NB4 (cell line): ENCODE data around the gene LMAN2.

Experiments used
- MYC ChIP-seq: IDR thresholded peaks from 2 replicates; pipeline ENCODE4 v1.6.1; 2011; ENCODE audit warnings: low read depth, low read length
- POLR2A ChIP-seq: IDR thresholded peaks from 2 replicates; pipeline ENCODE4 v1.6.1; 2011; ENCODE audit warnings: mild to moderate bottlenecking; ENCODE audit not compliant: insufficient read length; ENCODE audit errors: extremely low read depth
- TF ChIP-seq, protein P1 (sequence below): IDR thresholded peaks from one replicate; pipeline ENCODE4 v1.5.1; 2012; ENCODE audit warnings: low read depth, low read length
- TF ChIP-seq, protein P2 (sequence below): IDR thresholded peaks from 2 replicates; pipeline ENCODE4 v1.6.1; 2011; ENCODE audit warnings: low read depth, low read length

DNA sequence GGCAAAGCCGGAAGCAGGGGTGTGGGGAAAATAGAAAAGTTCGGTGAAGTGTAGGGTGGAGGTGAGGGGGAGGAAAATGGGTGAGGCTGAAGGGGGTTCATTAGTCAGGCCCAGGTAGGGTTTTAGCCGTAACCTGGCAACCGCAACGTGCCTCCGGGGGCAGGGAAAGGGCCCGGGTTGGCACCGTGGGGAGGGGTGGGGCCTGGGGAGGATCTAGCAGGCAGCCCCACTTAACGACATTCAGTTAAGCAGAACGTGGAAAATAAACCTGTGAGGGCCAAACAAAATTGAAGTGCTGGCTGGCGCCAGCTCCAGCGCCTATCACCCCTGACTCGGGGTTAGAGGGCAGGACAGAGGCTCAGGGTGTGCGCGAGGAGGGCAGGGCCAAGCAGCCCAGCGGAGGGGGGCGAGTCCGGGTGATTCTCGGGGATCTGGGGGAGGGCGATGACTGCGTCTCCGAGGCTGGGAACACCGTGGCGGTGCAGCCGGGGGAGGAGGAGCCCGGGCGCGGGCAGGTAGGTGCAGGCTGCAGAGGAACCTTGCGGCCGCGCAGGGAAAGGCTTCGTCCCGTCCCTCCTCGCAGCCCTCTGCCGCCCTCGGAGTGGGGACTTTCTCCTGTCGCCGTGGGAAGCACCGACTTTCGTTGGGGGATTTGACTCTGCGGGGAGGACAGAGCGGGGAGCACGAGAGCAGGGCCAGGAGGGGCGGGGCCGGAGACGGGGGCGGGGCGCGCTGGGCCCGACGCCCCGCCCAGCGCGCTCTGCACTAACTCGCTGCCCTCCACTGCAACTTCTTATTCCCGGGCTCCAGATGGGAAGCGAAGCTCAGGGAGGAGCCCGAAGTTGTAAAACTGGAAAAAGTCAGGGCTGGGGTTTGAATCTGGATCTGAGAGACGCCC is 11.4 kb upstream of the LMAN2 start:
- no peak for TF ChIP-seq POLR2A
- TF ChIP-seq, protein P1, sequence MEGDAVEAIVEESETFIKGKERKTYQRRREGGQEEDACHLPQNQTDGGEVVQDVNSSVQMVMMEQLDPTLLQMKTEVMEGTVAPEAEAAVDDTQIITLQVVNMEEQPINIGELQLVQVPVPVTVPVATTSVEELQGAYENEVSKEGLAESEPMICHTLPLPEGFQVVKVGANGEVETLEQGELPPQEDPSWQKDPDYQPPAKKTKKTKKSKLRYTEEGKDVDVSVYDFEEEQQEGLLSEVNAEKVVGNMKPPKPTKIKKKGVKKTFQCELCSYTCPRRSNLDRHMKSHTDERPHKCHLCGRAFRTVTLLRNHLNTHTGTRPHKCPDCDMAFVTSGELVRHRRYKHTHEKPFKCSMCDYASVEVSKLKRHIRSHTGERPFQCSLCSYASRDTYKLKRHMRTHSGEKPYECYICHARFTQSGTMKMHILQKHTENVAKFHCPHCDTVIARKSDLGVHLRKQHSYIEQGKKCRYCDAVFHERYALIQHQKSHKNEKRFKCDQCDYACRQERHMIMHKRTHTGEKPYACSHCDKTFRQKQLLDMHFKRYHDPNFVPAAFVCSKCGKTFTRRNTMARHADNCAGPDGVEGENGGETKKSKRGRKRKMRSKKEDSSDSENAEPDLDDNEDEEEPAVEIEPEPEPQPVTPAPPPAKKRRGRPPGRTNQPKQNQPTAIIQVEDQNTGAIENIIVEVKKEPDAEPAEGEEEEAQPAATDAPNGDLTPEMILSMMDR = no peak
- no peak for TF ChIP-seq MYC
- TF ChIP-seq, protein P2, sequence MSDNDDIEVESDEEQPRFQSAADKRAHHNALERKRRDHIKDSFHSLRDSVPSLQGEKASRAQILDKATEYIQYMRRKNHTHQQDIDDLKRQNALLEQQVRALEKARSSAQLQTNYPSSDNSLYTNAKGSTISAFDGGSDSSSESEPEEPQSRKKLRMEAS = no peak
